Stimulated activated CD8-positive, alpha-beta memory T cell treated with anti-CD3 and anti-CD28 coated beads, Interleukin-2, amount 100 ng/mL, for 48 hours (primary cell): Measurements from ENCODE around the gene LRRC2.
"Not testable (repeated sequence)": the region's sequence is repeated elsewhere in the genome, so short reads cannot be mapped to it uniquely, and the experiment has no call there.

Experiments
- DNase-seq, 2 donors: peaks; one replicate each; pipeline ENCODE4 v3.0.0-alpha.2; 2020; ENCODE audit warnings: low read depth in 2 of 2

LRRC2 gene

DNA sequence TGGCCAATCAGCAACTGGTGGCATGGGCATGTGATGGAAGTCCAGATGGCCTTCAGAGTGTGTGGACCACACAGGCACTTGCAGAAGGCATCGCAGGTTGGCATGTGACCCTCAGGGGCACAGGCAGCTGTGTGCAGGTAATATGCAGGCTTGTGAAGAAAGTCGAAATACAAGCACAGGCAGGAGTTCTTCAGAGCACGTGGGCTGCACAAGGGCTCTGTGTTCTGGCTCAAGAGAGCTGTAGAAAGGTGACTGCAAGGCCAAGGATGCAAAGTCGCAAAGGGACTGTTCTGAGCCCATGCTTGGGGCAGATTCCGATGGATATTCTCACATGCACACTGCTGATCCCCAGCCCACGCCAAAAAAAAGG is 8.3 kb downstream of the LRRC2 start:
- no peak for DNase-seq

DNA sequence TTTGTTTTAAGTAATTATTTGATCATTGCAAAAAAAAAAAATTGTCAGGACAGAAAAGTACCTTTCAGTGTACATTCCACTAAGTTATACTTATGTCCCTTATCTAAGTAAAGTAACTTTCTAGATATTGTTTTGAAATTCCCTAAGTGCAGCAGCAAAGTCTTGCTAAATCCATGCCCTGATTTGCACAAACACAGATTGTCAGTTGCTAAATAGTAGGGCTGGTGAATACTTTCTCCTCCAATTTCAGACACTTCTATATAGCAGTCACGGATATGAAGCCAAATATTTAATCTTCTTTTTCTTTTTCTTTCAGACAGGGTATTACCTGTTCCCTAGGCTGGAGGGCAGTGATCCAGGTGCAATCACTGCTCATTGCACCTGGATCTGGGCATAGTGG is 12.9 kb downstream of the LRRC2 start:
- no peak for DNase-seq

- no peak for DNase-seq
Measured at GRCh38 chr3:46552538-46552937, 13.6 kb downstream of the LRRC2 start.

- DNase-seq: no peak
Measured at GRCh38 chr3:46551615-46552014, 14.5 kb downstream of the LRRC2 start.

DNA sequence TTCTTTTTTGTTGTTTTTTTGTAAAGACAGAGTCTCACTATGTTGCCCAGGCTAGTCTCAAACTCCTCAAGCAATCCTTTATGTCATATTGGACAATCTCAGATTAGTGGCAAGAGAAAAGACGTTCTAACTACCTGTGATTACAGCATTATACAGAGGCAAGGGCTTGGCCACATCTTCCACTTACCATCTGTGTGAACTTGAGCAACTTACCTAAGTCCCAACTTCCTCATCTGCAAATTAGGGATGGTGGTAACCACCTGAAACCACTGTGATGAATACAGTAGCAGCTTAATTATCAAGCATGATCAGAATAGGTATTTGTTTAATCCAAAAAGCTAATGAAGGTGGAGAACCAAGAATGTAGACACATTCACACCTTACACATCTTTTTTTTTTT is 16.1 kb downstream of the LRRC2 start:
- no peak for DNase-seq

DNA sequence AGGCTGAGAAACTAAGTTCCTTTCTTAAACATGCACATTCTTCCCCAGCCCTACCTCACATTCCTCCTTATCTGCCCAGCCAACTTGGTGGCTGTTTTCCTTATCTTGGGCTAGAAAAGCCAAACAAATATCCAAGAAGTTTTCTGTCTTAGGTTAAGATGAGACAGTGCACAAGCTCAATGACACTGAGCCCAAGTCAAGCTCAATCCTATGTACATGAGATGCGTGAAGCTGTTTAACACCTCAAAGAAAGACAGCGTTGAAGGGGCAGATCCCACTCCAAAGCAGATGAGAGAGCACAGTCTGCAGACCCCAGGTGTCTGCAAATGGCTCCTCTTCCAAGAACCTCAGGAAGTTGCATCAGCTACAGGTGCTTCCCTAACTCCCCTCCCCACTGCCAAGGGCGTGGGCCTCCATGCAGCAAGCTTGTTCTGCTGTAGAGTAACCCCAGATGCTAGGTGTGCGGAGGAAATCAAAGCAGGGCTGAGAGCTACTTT is 16.6 kb downstream of the LRRC2 start:
- no peak for DNase-seq

DNA sequence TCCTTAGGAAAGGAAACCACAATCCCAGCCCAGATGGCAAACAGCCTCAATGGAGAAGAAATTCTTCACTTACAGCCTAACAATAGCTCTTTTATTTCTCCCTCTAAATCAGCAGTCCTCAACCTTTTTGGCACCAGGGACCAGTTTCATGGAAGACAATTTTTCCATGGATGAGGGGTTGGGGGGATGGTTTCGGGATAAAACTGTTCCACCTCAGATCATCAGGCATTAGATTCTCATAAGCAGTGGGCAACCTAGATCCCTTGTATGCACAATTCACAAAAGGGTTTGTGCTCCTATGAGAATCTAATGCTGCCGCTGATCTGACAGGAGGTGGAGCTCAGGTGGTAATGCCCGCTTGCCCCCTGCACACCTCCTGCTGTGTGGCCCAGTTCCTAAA is 17.5 kb downstream of the LRRC2 start:
- not testable (repeated sequence) for DNase-seq

- no peak for DNase-seq
Measured at GRCh38 chr3:46546896-46547440, 19.1 kb downstream of the LRRC2 start.

- no peak for DNase-seq
Measured at GRCh38 chr3:46545818-46546630, 20.1 kb downstream of the LRRC2 start.

GRCh38 chr3:46544771-46545503 is 21.2 kb downstream of the LRRC2 start:
- DNase-seq: no peak

- no peak for DNase-seq
Measured at GRCh38 chr3:46542801-46543201, 23.3 kb downstream of the LRRC2 start.

GRCh38 chr3:46542344-46542743 is 23.8 kb downstream of the LRRC2 start:
- no peak for DNase-seq

- no peak for DNase-seq
Measured at GRCh38 chr3:46541835-46542234, 24.3 kb downstream of the LRRC2 start.

DNA sequence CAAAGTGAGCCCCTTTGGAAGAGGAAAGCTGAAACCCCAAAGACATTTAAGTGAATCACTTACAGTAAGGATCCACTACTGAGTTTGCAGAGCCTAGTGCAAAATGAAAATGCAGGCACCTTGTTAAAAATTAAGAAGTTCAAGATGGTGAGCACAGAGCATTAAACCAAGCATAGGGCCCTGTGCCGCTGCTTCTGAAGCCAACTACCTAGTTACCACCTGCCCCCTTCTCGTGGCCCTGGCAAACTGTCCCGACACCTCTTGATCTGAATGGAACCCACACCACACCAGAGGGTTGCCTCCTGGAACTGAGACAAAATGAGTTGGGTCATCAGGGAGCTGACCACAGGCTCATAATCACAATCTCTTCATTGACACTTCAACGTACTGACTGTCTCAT is 25.6 kb downstream of the LRRC2 start:
- DNase-seq: no peak

DNA sequence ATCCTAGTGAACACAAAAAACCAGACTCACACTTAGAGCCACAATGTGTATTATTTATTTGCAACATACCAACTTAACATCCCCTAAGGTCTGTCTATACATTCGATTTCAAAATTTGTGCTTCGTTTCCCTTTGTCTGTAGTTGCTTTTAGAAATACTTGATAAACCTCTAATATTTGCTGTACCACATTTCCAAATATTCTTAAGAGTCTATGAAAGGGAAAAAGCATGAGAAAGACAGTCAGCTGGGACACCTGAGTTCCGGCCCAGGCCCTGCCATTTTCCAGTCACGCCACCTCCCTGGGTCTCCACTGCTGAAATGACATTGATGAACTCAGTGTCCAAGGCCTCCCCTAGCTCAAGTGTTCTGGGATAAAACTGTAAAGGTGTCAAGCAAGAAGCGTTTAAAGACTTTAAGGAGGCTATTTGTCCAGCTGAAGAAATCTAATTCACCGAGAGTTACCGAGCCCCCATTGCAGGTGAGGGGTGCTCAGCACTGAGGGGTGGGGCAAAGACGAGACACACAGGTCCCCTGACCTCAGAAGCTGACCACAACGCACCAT is 26.6 kb downstream of the LRRC2 start:
- no peak for DNase-seq

DNA sequence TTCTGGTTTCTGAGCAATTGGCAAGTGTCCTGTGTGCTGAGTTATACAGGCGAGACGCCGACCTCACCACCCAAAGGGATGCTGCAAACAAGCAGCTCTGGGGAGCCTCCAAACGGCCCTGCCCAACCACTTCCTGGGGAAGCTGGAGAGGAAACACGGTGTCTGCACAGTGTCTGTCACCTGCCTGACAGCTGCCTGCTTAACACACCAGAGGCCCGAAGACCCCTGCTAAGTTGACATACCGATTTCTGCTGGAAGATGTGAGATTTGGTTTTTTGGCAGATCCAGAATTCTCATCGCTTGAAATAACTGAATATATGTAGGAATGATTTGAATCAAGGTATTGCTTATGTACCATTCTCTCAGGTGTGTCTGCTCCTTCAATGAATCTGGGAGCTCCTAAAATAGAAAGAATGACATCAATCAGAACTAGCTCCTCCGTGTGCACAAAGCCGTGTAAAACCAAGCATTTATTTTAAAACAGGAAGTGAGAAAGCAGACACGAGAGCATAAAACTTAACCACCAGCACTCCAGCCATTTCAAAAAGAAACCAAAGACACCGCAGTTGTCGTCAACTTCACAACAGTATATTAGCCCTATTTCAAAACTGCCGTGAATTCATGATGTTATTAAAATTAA is 27.2 kb downstream of the LRRC2 start:
- DNase-seq: peak; percentile 45 to 50

DNA sequence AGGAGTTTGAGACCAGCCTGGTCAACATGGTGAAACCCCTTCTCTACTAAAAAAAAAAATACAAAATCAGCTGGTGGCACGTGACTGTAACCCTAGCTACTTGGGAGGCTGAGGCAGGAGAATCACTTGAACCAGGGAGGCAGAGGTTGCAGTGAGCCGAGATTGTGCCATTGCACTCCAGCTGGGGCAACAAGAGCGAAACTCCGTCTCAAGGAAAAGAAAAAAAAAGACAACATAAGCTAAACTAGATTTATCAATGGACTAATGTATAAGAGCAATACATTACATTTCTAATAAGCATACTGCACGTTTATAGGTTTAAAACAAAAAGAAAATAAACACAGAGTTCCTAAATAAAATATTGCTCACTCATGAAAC is 27.7 kb downstream of the LRRC2 start:
- not testable (repeated sequence) for DNase-seq

DNA sequence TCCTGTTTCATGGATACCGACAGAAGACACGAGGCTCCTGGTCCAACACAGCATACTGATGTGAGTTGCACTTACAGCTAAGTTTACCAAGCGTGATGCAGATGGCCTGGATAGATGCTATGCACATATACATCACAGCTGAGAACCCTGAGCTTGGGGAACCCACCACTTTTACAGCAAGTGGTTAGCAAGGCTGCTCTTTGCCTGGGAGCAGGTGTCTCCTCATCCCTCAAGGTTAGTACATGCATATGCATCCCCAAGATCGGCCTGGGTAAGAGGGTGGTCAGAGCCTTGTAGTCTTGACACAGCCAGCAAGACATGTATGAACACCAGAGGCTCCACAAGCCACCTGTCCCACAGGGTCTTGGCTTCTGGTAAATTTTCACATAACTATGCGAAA is 28.3 kb downstream of the LRRC2 start:
- DNase-seq: no peak

DNA sequence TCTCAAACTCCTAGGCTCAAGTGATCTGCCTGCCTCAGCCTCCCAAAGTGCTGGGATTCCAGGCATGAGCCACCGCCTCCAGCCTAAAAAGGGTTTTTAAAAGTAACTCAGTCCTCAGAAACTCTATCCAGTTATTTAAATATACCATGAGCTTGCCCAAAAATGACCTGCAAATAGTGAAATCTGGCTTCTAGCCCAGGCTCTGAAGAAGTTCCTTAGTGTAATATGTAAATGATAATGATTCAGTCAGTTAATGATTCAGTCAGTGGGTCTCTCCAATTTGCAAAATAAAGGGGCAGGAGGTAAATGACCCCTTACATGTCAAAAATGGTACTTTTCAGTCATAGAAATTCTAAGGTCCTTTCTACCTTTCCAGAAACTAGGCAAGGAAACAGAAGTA is 28.8 kb downstream of the LRRC2 start:
- DNase-seq: no peak

DNA sequence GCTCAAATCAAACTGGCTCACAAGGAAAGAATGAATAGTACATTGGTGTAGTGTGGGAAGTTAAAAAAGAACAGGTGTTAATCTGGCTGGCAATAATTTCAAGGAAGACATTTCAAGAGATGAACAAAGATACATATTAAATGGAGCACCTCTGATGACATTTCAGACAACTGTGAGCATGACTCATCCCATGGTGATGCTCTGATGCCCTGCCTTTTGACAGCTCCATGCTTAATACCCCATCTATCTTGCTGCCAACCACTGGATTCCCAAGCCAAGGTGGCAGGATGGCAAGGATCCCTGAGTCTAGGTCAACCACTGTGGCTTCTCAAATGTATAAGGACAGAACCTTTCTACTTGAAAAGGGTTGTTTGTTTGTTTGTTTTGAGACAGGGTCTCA is 29.3 kb downstream of the LRRC2 start:
- no peak for DNase-seq

GRCh38 chr3:46535746-46536145 is 30.4 kb downstream of the LRRC2 start:
- DNase-seq: no peak

- DNase-seq: no peak
Measured at GRCh38 chr3:46533091-46533490, 33.0 kb downstream of the LRRC2 start.
